ENCODE measurements around the gene FFAR1. TPM values are rescaled to one million over a fixed set of nuclear protein-coding genes. Genes with fewer than 3 reads are reported as not detected.
"Not testable (repeated sequence)": the region's sequence is repeated elsewhere in the genome, so short reads cannot be mapped to it uniquely, and the experiment has no call there.

Gene FFAR1
- total RNA-seq, 1 experiment from 2014 or later, result not detected

- in situ Hi-C loops (cut with HindIII; ENCODE audit: low sequenced_read_pairs), result loop anchor here (5.0 kb wide), 1 partner anchor 79 kb away; no protein-coding TSS in a partner anchor
- DNase-seq (ENCODE audit: low spot score), result no peak
These were observed 5.9 kb downstream of the FFAR1 start for GRCh38 chr19:35353635-35354034.

GRCh38 chr19:35354898-35355297 lies 7.2 kb downstream of the FFAR1 start:
- in situ Hi-C loops (cut with HindIII; ENCODE audit: low sequenced_read_pairs), result loop anchor here (5.0 kb wide), 1 partner anchor 77 kb away; no protein-coding TSS in a partner anchor
- DNase-seq (ENCODE audit: low spot score), result no peak

- in situ Hi-C loops (cut with HindIII; ENCODE audit: low sequenced_read_pairs), result no loop called here
These were observed 8.2 kb downstream of the FFAR1 start for GRCh38 chr19:35355791-35356460.

GRCh38 chr19:35357867-35358573 lies 10.3 kb downstream of the FFAR1 start, which contains the start of gene FFAR3:
Gene FFAR3, plus strand, starts transcription at chr19:35358460. Its CDS starts 431 bp downstream, at chr19:35358891.
- in situ Hi-C loops (cut with HindIII; ENCODE audit: low sequenced_read_pairs), result no loop called here
- no peak for DNase-seq (ENCODE audit: low spot score)

More at GRCh38 chr19:35355791-35356460, 8.2 kb downstream of the FFAR1 start:
- DNase-seq (ENCODE audit: low spot score), result no peak

- DNase-seq (ENCODE audit: low spot score); in situ Hi-C loops (cut with HindIII; ENCODE audit: low sequenced_read_pairs): not testable (repeated sequence)
These were observed 11.1 kb downstream of the FFAR1 start for GRCh38 chr19:35358834-35359233.

GRCh38 chr19:35359395-35359794 lies 11.7 kb downstream of the FFAR1 start:
- DNase-seq (ENCODE audit: low spot score); in situ Hi-C loops (cut with HindIII; ENCODE audit: low sequenced_read_pairs): not testable (repeated sequence)

GRCh38 chr19:35360081-35360480 lies 12.4 kb downstream of the FFAR1 start:
- in situ Hi-C loops (cut with HindIII; ENCODE audit: low sequenced_read_pairs); DNase-seq (ENCODE audit: low spot score): not testable (repeated sequence)

GRCh38 chr19:35360880-35361420 lies 13.2 kb downstream of the FFAR1 start:
- in situ Hi-C loops (cut with HindIII; ENCODE audit: low sequenced_read_pairs), result no loop called here
- no peak for DNase-seq (ENCODE audit: low spot score)

- in situ Hi-C loops (cut with HindIII; ENCODE audit: low sequenced_read_pairs), result no loop called here
- DNase-seq (ENCODE audit: low spot score), result no peak
These were observed 14.7 kb downstream of the FFAR1 start for GRCh38 chr19:35362261-35363000.

- no peak for DNase-seq (ENCODE audit: low spot score)
- in situ Hi-C loops (cut with HindIII; ENCODE audit: low sequenced_read_pairs), result no loop called here
These were observed 15.4 kb downstream of the FFAR1 start for GRCh38 chr19:35363001-35363590.

GRCh38 chr19:35363711-35364425 lies 16.2 kb downstream of the FFAR1 start:
- in situ Hi-C loops (cut with HindIII; ENCODE audit: low sequenced_read_pairs), result no loop called here

GRCh38 chr19:35365303-35365702 lies 17.6 kb downstream of the FFAR1 start:
- DNase-seq (ENCODE audit: low spot score), result no peak
- in situ Hi-C loops (cut with HindIII; ENCODE audit: low sequenced_read_pairs), result no loop called here

More at GRCh38 chr19:35363711-35364425, 16.2 kb downstream of the FFAR1 start:
- no peak for DNase-seq (ENCODE audit: low spot score)

GRCh38 chr19:35368378-35368777 lies 20.7 kb downstream of the FFAR1 start:
- no peak for DNase-seq (ENCODE audit: low spot score)
- in situ Hi-C loops (cut with HindIII; ENCODE audit: low sequenced_read_pairs), result no loop called here

GRCh38 chr19:35369522-35369921 lies 21.8 kb downstream of the FFAR1 start:
- in situ Hi-C loops (cut with HindIII; ENCODE audit: low sequenced_read_pairs), result no loop called here
- no peak for DNase-seq (ENCODE audit: low spot score)

- in situ Hi-C loops (cut with HindIII; ENCODE audit: low sequenced_read_pairs), result no loop called here
These were observed 23.0 kb downstream of the FFAR1 start, which contains the start of gene GPR42 for GRCh38 chr19:35370722-35371121. Gene GPR42, plus strand, starts transcription at chr19:35371068. Its CDS starts 292 bp downstream, at chr19:35371360.

GRCh38 chr19:35373492-35373891 lies 25.8 kb downstream of the FFAR1 start:
- DNase-seq (ENCODE audit: low spot score), result no peak
- in situ Hi-C loops (cut with HindIII; ENCODE audit: low sequenced_read_pairs), result no loop called here

More at GRCh38 chr19:35370722-35371121, 23.0 kb downstream of the FFAR1 start, which contains the start of gene GPR42:
- DNase-seq (ENCODE audit: low spot score), result no peak

- DNase-seq (ENCODE audit: low spot score); in situ Hi-C loops (cut with HindIII; ENCODE audit: low sequenced_read_pairs): not testable (repeated sequence)
These were observed 26.3 kb downstream of the FFAR1 start for GRCh38 chr19:35374031-35374430.

Measured in G401 (cell line).